Mononuclear cell (primary cell): ENCODE data around the gene PLEKHS1. TPM values are rescaled to one million over a fixed set of nuclear protein-coding genes. Genes with fewer than 3 reads are reported as not detected.
"Not testable (repeated sequence)": the region's sequence is repeated elsewhere in the genome, so short reads cannot be mapped to it uniquely, and the experiment has no call there.

ENCODE experiments used
- H3K27me3 ChIP-seq: 2 replicates; pipeline ENCODE4 v1.6.0; 2011; ENCODE audit warnings: low read length, control low read depth; ENCODE audit not compliant: insufficient read depth
- H3K4me1 ChIP-seq: 2 replicates; pipeline ENCODE4 v1.5.1; 2011; ENCODE audit warnings: mild to moderate bottlenecking, low read length, control low read depth; ENCODE audit not compliant: insufficient read depth
- H3K4me3 ChIP-seq: 2 replicates; pipeline ENCODE4 v1.5.1; 2011; ENCODE audit warnings: mild to moderate bottlenecking, low read length, moderate library complexity
- H3K9me3 ChIP-seq: 2 replicates; pipeline ENCODE4 v1.5.1; 2011; ENCODE audit warnings: low read depth, mild to moderate bottlenecking, control low read depth, low read length
- total RNA-seq: library from RNA; depleted of rRNA; stranded (reverse); fragments of >200 nt; gene quantifications from one replicate; pipeline ENCODE4 v1.2.3, GENCODE V29; 2012

PLEKHS1 gene
- total RNA-seq, 1 donor, result 0.21 TPM

GRCh38 chr10:113801569-113801968 is 50.1 kb downstream of the PLEKHS1 start:
- Histone ChIP-seq H3K9me3 (no peaks in the 10 kb centered on the region), H3K4me1 (no peaks in the 10 kb centered on the region), H3K4me3 (no peak overlapping the region), H3K27me3 (no peaks in the 10 kb centered on the region)

DNA sequence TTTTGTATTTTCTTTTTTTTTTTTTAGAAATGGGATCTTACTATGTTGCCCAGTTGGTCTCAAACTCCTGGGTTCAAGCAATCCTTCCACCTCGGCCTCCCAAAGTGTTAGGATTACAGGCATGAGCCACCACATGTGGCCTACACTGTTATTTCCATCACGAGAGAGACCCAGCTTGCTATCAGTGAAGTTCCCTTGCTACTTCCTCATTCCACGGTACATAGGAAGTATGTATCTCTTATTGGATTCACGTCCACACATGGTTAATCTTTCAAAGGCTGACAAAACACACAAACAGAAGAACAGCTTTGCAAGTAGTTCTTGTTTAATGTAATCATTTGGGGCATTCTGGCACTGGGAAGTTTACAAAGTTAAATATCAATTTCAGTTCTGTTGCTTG is 51.5 kb downstream of the PLEKHS1 start:
- Histone ChIP-seq H3K9me3 (no peaks in the 10 kb centered on the region), H3K4me1 (no peaks in the 10 kb centered on the region), H3K4me3 (no peak overlapping the region), H3K27me3 (no peaks in the 10 kb centered on the region)

DNA sequence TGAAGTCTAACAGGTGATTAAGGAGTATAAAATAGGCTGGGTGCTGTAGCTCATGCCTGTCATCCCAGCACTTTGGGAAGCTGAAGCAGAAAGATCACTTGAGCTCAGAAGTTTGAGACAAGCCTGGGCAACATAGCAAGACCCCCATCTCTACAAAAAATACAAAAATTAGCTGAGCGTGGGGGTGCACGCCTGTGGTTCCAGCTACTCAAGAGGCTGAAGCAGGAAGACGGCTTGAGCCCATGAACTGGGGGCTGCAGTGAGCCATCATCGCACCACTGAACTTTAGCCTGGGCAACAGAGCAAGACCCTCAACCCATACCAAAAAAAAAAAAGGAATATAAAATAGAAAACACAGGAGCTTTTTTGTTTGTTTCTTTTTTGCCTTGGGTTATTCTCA is 55.0 kb downstream of the PLEKHS1 start:
- H3K4me1 ChIP-seq, result no peaks in the 10 kb centered on the region
- H3K9me3 ChIP-seq, result no peaks in the 10 kb centered on the region
- no peaks in the 10 kb centered on the region for H3K27me3 ChIP-seq
- no peak overlapping the region for H3K4me3 ChIP-seq

DNA sequence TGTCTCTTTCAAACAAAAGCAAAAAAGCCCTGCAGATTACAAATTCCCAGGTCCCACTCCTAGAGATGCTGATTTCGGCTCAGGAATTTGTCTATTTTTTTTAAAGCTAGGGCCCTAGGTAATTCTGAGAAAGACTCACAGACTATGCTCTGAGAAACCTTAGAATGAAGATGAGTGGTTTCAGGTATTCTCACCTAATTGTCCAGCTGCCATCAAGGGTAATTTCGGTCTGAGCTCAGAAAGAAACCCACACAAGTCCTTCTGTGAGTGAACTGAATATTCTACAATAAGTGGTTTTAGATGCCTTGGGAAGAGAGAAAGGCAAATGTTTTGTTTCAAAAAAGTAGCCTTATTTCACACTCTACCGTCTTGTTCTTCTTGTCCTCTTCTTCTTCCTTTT is 56.7 kb downstream of the PLEKHS1 start:
- Histone ChIP-seq H3K9me3 (no peaks in the 10 kb centered on the region), H3K27me3 (no peaks in the 10 kb centered on the region), H3K4me3 (no peak overlapping the region), H3K4me1 (no peaks in the 10 kb centered on the region)

DNA sequence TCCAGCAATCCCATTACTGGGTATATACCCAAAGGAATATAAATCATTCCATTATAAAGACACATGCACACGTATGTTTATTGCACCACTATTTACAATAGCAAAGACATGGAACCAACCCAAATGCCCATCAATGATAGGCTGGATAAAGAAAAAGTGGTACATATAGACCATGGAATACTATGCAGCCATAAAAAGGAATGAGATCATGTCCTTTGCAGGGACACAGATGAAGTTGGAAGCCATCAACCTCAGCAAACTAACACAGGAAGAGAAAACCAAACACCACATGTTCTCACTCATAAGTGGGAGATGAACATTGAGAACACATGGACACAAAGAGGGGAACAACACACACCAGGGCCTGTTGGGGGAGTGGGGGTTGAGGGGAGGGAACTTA is 63.2 kb downstream of the PLEKHS1 start:
- H3K4me1 ChIP-seq, H3K9me3 ChIP-seq, H3K27me3 ChIP-seq, H3K4me3 ChIP-seq: not testable (repeated sequence)

DNA sequence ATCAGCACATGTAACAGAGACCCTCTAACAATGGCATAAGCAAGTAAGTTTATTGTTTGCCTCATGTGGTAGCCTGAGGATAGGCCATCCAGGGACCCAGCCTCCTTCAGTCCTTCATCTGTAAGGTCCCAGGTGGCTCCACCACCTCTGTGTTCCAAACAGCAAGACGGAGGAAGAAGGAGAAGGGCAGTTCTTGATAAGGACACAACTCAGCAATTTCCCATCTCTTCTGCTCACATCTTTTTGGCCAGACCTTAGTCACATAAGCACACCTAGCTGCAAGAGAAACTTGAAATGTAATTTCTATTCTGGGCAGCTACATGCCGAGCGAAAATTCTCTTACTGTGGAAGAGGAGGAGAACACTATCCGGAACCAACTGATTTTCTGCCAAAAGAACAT is 68.5 kb downstream of the PLEKHS1 start:
- Histone ChIP-seq H3K4me3 (no peak overlapping the region), H3K9me3 (no peaks in the 10 kb centered on the region), H3K4me1 (no peaks in the 10 kb centered on the region), H3K27me3 (no peaks in the 10 kb centered on the region)

DNA sequence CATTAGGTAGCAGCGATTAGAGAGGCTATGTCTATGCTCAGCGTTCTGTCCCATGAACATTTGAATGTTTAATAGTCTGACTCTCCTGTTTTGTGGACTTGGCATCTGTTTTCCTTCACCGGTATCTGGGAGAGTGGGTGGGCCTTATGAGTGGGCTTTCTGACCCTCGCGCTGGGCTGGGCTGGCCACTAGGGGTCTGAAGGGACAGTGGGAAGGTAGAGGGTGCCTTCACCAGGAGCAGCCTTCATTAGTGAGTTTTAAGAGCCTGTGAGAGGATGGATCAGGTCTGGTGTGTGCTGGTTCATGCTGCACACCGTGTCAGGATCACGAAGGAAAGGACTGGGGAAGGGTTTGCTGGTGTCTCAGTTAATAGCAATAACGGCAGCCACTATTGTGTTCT is 69.0 kb downstream of the PLEKHS1 start:
- H3K4me3 ChIP-seq, result no peak overlapping the region
- no peaks in the 10 kb centered on the region for H3K27me3 ChIP-seq
- no peaks in the 10 kb centered on the region for H3K9me3 ChIP-seq
- no peaks in the 10 kb centered on the region for H3K4me1 ChIP-seq

- not testable (repeated sequence) for H3K27me3 ChIP-seq, H3K9me3 ChIP-seq, H3K4me1 ChIP-seq, H3K4me3 ChIP-seq
These were observed 69.8 kb downstream of the PLEKHS1 start for GRCh38 chr10:113821306-113821705.

- Histone ChIP-seq H3K9me3 (no peaks in the 10 kb centered on the region), H3K27me3 (no peaks in the 10 kb centered on the region), H3K4me3 (no peak overlapping the region), H3K4me1 (no peaks in the 10 kb centered on the region)
These were observed 70.7 kb downstream of the PLEKHS1 start for GRCh38 chr10:113822174-113822573.

DNA sequence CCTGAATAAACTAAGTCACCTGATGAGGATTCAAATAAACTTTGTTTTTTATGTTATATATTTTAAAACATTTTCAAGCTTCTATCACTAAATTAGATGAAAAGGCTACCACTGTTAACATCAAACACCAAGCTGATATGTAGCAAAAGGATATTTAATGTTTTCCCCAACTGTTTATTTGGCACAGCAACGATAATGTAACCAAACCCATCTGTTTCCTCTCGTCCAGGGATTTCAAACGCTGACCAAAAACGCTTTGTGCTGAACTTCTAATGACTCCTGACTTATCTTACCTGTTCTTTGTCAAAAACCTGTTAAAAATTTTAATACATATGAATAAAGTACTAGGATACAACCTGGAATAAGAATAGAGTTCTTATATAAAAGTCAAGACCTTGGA is 71.9 kb downstream of the PLEKHS1 start:
- Histone ChIP-seq H3K27me3 (no peaks in the 10 kb centered on the region), H3K9me3 (no peaks in the 10 kb centered on the region), H3K4me3 (no peak overlapping the region), H3K4me1 (no peaks in the 10 kb centered on the region)

- no peaks in the 10 kb centered on the region for H3K4me1 ChIP-seq
- H3K9me3 ChIP-seq, result no peaks in the 10 kb centered on the region
- no peaks in the 10 kb centered on the region for H3K27me3 ChIP-seq
- H3K4me3 ChIP-seq, result no peak overlapping the region
These were observed 74.3 kb downstream of the PLEKHS1 start for GRCh38 chr10:113825791-113826190.

- H3K9me3 ChIP-seq, H3K4me3 ChIP-seq, H3K4me1 ChIP-seq, H3K27me3 ChIP-seq: not testable (repeated sequence)
These were observed 77.1 kb downstream of the PLEKHS1 start for GRCh38 chr10:113828567-113828966.

Other genes starting within 250 kb of the PLEKHS1 start
- not detected for gene HABP2, start 198.6 kb upstream of the PLEKHS1 start, total RNA-seq
- gene NRAP, start 87.6 kb upstream of the PLEKHS1 start, total RNA-seq, result not detected
- 21.3 TPM for gene CASP7, start 71.8 kb upstream of the PLEKHS1 start, total RNA-seq
- 1.4 TPM for gene DCLRE1A, start 102.4 kb downstream of the PLEKHS1 start, total RNA-seq
- gene NHLRC2, start 103.0 kb downstream of the PLEKHS1 start, total RNA-seq, result 6.0 TPM